MG63 (cell line): Measurements from ENCODE around the gene NSFL1C. TPM values are rescaled to one million over a fixed set of nuclear protein-coding genes. Genes with fewer than 3 reads are reported as not detected.
A peak's percentile ranks its signal among the peaks of the same experiment; 100 is the strongest.

Source experiments
- DNase-seq: peaks from one replicate; pipeline ENCODE4 v3.0.0-alpha.2; 2020
- H3K27me3 ChIP-seq: fragments of 250-450 bp; sonication (Bioruptor Pico); 2 replicates; pipeline ENCODE4 v1.5.1; 2020; ENCODE audit warnings: mild to moderate bottlenecking, moderate library complexity
- H3K36me3 ChIP-seq: fragments of 250-450 bp; sonication (Bioruptor Pico); 2 replicates; pipeline ENCODE4 v1.5.1; 2020; ENCODE audit warnings: mild to moderate bottlenecking, moderate library complexity
- H3K4me3 ChIP-seq: fragments of 250-450 bp; sonication (Bioruptor Pico); 2 replicates; pipeline ENCODE4 v1.5.1; 2020; ENCODE audit warnings: mild to moderate bottlenecking, moderate library complexity
- H3K9me3 ChIP-seq: fragments of 250-450 bp; sonication (Bioruptor Pico); 2 replicates; pipeline ENCODE4 v1.5.1; 2020; ENCODE audit warnings: mild to moderate bottlenecking, moderate library complexity
- total RNA-seq: library from RNA; depleted of rRNA; stranded (reverse); fragments of >200 nt; shearing (Covaris generic); gene quantifications from 2 replicates; pipeline ENCODE4 v1.2.3, GENCODE V29; 2014; ENCODE audit warnings: low replicate concordance

NSFL1C gene
- total RNA-seq, 1 experiment from 2014 or later, result 57.6 TPM

- no peak overlapping the region for H3K4me3 ChIP-seq
- no peaks in the 10 kb centered on the region for H3K36me3 ChIP-seq
- no peaks in the 10 kb centered on the region for H3K9me3 ChIP-seq
- no peak for DNase-seq
- H3K27me3 ChIP-seq, result no peaks in the 10 kb centered on the region
These were observed 24.1 kb upstream of the NSFL1C start for GRCh38 chr20:1490643-1491195.

- no peaks in the 10 kb centered on the region for H3K27me3 ChIP-seq
- no peak overlapping the region for H3K4me3 ChIP-seq
- no peaks in the 10 kb centered on the region for H3K9me3 ChIP-seq
- H3K36me3 ChIP-seq, result no peaks in the 10 kb centered on the region
- peak; percentile 38 for DNase-seq
These were observed 23.3 kb upstream of the NSFL1C start for GRCh38 chr20:1489764-1490436.

GRCh38 chr20:1489325-1489724, 22.7 kb upstream of the NSFL1C start:
- H3K4me3 ChIP-seq, result no peak overlapping the region
- DNase-seq, result no peak

GRCh38 chr20:1486566-1486965, 19.9 kb upstream of the NSFL1C start:
- no peak for DNase-seq
- Histone ChIP-seq H3K36me3 (no peaks in the 10 kb centered on the region), H3K9me3 (no peaks in the 10 kb centered on the region), H3K4me3 (no peak overlapping the region), H3K27me3 (no peaks in the 10 kb centered on the region)

More at GRCh38 chr20:1489325-1489724, 22.7 kb upstream of the NSFL1C start:
- Histone ChIP-seq H3K36me3 (no peaks in the 10 kb centered on the region), H3K27me3 (no peaks in the 10 kb centered on the region), H3K9me3 (no peaks in the 10 kb centered on the region)

- H3K36me3 ChIP-seq, result no peaks in the 10 kb centered on the region
- no peak for DNase-seq
These were observed 17.9 kb upstream of the NSFL1C start for GRCh38 chr20:1484438-1485116.

GRCh38 chr20:1479831-1480595, 13.4 kb upstream of the NSFL1C start:
- no peaks in the 10 kb centered on the region for H3K27me3 ChIP-seq
- no peaks in the 10 kb centered on the region for H3K9me3 ChIP-seq
- no peak overlapping the region for H3K4me3 ChIP-seq
- no peak for DNase-seq
- H3K36me3 ChIP-seq, result no peaks in the 10 kb centered on the region

More at GRCh38 chr20:1484438-1485116, 17.9 kb upstream of the NSFL1C start:
- Histone ChIP-seq H3K4me3 (no peak overlapping the region), H3K9me3 (no peaks in the 10 kb centered on the region), H3K27me3 (no peaks in the 10 kb centered on the region)

- Histone ChIP-seq H3K4me3 (no peak overlapping the region), H3K36me3 (no peaks in the 10 kb centered on the region), H3K9me3 (no peaks in the 10 kb centered on the region), H3K27me3 (no peaks in the 10 kb centered on the region)
- DNase-seq, result peak; percentile 14
These were observed 11.9 kb upstream of the NSFL1C start for GRCh38 chr20:1478566-1478965.

GRCh38 chr20:1477896-1478490, 11.3 kb upstream of the NSFL1C start:
- Histone ChIP-seq H3K4me3 (no peak overlapping the region), H3K9me3 (no peaks in the 10 kb centered on the region), H3K36me3 (no peaks in the 10 kb centered on the region), H3K27me3 (no peaks in the 10 kb centered on the region)
- DNase-seq, result no peak

GRCh38 chr20:1474817-1475603, 8.4 kb upstream of the NSFL1C start:
- H3K36me3 ChIP-seq, result no peaks in the 10 kb centered on the region
- DNase-seq, result no peak
- H3K9me3 ChIP-seq, result no peaks in the 10 kb centered on the region
- H3K27me3 ChIP-seq, result no peaks in the 10 kb centered on the region
- no peak overlapping the region for H3K4me3 ChIP-seq

DNA sequence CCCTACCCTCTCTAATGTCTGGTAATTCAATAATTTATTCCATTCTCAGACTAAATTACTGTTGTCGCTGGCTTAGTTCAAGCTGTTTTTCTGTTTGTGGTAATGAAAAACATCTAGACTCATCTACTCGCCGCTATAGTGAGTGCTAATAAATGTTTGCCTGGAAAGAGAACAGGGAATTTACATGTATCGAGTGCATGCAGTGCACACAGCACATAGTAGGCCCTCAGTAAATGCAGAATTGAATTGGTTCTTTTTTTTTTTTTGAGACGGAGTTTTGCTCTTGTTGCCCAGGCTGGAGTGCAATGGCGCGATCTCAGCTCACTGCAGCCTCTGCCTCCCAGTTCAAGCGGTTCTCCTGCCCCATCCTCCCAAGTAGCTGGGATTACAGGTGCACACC, 7.7 kb upstream of the NSFL1C start:
- H3K36me3 ChIP-seq, result no peaks in the 10 kb centered on the region
- no peaks in the 10 kb centered on the region for H3K27me3 ChIP-seq
- no peak overlapping the region for H3K4me3 ChIP-seq
- H3K9me3 ChIP-seq, result no peaks in the 10 kb centered on the region
- no peak for DNase-seq

DNA sequence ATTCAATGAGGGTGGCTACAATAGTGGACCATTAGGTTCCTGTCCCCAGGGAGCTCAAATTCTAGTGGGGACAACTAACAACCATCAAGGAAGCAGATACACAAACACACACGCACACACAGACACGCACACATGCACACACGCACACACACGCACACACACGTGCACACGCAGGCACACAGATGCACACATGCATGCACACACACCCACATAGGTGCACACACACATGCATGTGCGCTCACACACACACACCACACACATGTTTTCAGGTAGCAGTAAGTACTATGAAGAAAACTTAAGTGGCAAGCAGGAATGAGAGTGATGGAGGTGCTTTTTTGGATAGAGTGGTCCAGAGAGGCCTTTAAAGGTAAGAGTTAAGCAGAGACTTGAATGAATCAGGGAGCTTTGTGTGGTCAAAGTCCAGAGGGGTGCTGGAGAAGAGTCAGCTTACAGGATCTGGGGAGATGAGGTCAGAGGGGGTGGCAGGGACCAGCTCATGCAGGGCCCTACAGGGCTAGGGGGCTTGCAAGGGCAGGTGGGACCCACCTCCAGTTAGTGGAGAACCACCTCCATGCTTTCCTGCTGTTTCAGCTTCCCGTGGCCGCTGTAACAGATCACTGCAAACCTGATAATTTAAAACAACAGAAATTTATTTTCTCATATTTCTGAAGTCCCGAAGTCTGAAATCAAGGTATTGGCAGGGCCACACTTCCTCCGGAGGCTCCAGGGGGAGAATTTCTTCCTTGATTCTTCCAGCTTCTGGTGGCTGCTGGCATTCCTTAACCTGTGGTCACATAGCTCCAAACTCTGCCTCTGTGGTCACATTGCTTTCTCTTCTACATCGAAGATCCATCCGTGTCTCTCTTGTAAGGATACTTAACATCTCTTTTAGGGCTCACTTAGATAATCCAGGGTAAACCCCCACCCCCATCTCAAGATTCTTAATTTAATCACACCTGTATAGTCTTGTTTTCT, 6.9 kb upstream of the NSFL1C start:
- no peak overlapping the region for H3K4me3 ChIP-seq
- no peak for DNase-seq
- no peaks in the 10 kb centered on the region for H3K9me3 ChIP-seq
- H3K27me3 ChIP-seq, result no peaks in the 10 kb centered on the region
- H3K36me3 ChIP-seq, result no peaks in the 10 kb centered on the region

- Histone ChIP-seq H3K36me3 (no peaks in the 10 kb centered on the region), H3K27me3 (no peaks in the 10 kb centered on the region), H3K9me3 (no peaks in the 10 kb centered on the region), H3K4me3 (no peak overlapping the region)
- DNase-seq, result no peak
These were observed 6.1 kb upstream of the NSFL1C start for GRCh38 chr20:1472556-1473245.

GRCh38 chr20:1471242-1471641, 4.6 kb upstream of the NSFL1C start:
- Histone ChIP-seq H3K9me3 (no peaks in the 10 kb centered on the region), H3K4me3 (no peak overlapping the region), H3K27me3 (no peaks in the 10 kb centered on the region), H3K36me3 (no peaks in the 10 kb centered on the region)
- DNase-seq, result no peak

- Histone ChIP-seq H3K36me3 (no peaks in the 10 kb centered on the region), H3K4me3 (no peak overlapping the region), H3K9me3 (no peaks in the 10 kb centered on the region), H3K27me3 (no peaks in the 10 kb centered on the region)
- peak; percentile 93 for DNase-seq
These were observed 3.4 kb upstream of the NSFL1C start for GRCh38 chr20:1469925-1470571.
